Adipose tissue (tissue), 3 donors: ENCODE data around the gene SDK2. TPM values are rescaled to one million over a fixed set of nuclear protein-coding genes. Genes with fewer than 3 reads are reported as not detected.

Experiments used
- H3K27ac ChIP-seq: one replicate; pipeline ENCODE4 v1.5.1; 2013; ENCODE audit warnings: low read depth, low read length
- WGBS, 3 donors: extraction: QIAGEN DNeasy Blood & Tissue Kit; methylation state at CpG; one replicate each; pipeline ENCODE4 v1.1.7; 2013; 5-methylcytosine and 5-hydroxymethylcytosine counted together
- polyA plus RNA-seq, 3 donors: library from polyadenylated mRNA; stranded (reverse); fragments of 200-250 nt; gene quantifications; one replicate each; pipeline ENCODE4 v1.2.3, GENCODE V29; 2013
- donor health status: healthy with polysubstance abuse.
- donor health status: Bipolar disorder and iron deficiency.
- donor health status: healthy.

The SDK2 gene
- polyA plus RNA-seq, 3 donors: 0.08 to 0.22 (median 0.15) TPM

DNA sequence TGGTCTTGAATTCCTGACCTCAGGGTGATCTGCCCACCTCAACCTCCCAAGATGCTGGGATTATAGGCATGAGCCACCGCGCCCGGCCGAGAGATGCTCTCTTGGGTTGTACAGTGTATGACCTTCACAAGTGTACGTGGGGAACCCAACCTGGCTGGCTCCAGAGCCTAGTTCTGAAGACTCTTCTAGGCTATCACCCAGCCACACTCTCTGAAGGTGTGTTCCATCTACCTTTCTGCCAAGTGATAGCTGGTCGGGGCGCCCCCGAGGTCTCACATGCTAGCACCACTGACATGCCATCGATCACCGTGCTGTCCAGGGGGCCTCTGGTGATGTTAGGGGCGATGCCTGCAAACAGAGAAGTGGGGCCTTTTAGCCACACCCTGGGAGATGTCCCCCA, 210.7 kb downstream of the SDK2 start:
- 85 to 94% (median 90%) methylated on average over 11 of the region's 11 CpGs for WGBS, 3 donors
- no peak overlapping the region for H3K27ac ChIP-seq

DNA sequence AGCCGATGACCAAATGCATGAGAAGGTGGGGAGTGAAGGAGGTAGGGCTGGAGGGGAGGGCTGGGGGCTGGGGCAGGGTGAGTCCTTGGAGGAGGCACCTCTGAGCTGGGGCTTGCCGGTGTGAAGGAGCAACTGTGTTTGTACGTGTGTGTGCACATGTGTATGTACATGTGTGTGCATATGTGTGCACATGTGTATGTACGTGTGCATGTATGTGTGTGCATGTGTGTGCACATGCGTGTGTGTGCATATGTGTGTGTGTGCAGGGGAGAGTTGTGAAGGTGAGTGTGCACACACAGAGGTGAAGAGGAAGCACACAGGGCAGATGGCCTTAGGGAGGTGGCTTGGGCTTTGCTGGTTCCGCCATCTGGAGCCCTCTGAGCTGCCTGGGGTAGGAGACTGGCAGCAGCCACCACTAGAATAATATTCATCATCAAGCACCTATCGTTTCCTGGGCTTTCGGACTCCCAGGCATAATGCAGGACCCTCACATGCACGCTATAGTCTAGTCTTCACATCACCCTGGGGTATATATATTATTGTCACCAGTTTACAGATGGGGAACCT, 211.5 kb downstream of the SDK2 start:
- 76 to 93% (median 90%) methylated on average over 9 of the region's 9 CpGs for whole genome bisulfite sequencing, 3 donors
- H3K27ac ChIP-seq: no peak overlapping the region

DNA sequence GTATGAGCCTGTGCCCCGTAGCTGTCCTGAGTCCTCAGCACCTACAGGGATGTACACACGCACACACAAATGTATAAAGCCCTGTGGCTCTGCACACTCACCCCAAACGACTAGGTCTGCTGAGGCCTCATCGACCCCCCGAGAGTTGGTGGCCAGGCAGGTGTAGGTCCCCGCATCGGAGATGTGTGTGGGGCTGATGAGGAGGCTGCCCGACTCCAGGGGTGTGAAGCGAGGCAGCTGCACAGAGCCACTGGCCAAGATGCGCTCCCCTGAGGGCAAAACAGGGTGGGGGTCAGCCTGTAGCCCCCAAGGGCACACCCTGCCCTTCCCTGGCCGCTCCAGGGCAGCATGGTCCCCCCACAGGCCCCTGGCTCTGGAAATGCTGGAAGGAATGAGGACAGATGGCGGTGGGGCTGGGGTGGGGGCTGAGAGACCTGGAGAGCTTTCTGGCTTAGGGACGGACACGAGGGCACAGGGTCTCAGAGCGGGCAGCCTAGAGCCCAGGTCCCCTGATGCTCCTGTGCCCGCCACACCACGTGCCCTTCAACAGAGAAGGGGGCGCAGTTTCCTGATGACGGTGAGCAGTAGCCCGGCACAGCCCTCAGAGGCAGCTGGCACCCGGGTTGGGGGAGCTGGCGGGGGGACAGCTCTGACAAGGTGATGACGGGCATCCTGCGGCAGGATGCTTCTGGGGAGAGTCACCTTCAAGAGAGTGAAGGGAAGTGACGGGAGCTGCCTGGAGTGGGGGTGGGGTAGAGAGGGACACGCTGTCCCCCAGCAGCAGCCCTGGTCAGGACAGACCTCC, 212.6 kb downstream of the SDK2 start:
- 75 to 90% (median 85%) methylated on average over 24 to 26 of the region's 26 CpGs for WGBS, 3 donors

DNA sequence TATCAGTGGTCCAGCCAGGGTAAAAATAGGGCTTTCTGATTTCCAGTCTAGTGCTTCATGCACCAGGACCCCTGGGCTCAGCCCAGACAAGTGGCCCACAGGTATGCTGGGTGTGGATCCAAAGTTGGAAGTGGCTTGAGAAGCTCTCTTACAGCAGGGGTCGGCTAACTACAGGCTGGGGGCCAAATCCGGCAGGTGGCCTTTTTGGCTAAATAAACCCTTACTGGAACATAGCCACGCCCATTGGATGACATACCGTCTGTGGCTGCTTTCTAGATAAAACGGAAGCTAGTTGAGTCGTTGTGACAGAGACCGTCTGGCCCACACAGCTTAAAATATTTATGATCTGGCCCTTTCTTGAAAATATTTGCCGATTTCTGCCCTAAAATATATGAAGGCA, 213.4 kb downstream of the SDK2 start:
- H3K27ac ChIP-seq: no peak overlapping the region
- WGBS, 3 donors: 26 to 40% (median 29%) methylated on average over 8 of the region's 8 CpGs

More for the DNA sequence above, 212.6 kb downstream of the SDK2 start:
- no peak overlapping the region for H3K27ac ChIP-seq

DNA sequence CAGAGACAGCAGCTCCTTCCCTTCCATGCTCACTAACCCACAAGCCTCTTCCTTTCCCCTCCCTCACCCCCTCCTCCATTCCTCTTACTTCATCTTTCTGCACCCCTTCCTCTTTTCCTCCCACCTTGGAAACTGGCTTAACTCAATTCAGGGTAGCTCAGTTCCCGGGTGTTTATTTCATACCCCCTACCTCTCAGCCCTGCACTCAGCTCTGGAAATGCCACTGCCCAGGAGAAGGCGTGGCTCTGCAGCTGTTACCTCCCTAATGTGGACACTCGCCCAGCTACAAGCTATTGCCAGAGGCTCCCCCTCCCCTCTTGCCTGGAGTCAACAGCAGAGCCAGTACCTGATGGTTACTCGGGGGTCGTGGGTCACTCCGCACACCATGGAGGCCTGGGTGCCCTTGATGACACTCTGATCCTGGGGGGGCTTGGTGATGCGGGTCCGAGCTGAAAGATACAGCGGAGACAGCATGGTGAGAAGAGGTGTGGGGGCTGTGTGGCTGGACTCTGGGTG, 214.0 kb downstream of the SDK2 start:
- WGBS, 3 donors: 46 to 81% (median 71%) methylated on average over 9 of the region's 9 CpGs

DNA sequence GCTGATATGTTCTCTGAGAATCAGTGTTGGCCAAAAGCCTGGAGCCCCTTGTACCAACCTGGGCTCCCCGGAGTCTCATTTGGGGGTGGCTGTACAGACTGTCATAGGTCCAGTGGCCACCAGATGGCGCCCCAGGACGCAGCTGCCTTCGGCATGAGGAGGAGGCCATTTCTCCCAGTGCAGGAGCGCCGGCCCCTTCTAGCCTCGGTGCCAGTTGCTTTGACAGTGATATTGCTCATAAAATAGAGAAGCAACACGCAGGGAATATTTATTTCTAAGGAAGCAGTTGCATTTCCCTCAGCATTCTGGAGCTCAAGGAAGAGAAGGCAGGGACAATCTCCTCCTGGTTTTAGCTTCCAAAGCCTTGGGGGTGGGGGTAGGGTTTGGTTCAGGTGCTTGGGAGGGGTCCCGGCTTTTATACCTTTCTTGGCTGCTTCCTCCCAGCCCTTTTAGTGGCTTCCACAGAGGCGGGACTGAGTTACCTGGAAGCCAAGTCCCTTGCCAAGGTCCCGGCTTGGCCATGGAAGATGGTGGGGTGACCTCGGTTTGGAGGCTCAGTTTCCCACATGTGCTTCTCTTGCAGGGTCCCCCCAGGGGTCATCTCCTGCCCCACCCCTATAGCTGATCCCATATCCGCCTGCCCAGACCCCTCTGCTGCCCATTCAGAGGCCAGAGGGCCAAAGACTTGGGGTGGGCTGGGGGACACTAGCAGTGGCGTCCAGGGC, 214.6 kb downstream of the SDK2 start:
- no peak overlapping the region for H3K27ac ChIP-seq
- 26 to 32% (median 28%) methylated on average over 13 to 14 of the region's 14 CpGs for WGBS, 3 donors

More for the DNA sequence above, 214.0 kb downstream of the SDK2 start:
- no peak overlapping the region for H3K27ac ChIP-seq

DNA sequence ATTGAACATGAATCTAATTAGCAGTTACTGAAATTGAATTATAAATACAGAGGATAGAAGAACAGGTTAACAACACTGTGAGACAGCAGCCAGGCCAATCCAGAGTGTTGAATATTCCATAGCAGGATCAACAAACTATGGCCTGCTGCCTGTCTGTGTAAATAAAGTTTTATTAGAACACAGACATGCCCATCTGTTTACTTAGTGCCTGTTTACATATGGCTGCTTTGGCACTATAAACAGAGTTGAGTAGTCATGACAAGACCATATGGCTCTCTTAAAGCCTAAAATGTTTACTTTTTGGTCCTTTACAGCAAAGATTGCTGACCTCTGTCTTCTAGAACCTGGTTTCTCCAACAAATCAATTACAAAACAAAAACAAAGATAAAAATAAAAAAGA, 217.0 kb downstream of the SDK2 start:
- H3K27ac ChIP-seq: no peak overlapping the region

DNA sequence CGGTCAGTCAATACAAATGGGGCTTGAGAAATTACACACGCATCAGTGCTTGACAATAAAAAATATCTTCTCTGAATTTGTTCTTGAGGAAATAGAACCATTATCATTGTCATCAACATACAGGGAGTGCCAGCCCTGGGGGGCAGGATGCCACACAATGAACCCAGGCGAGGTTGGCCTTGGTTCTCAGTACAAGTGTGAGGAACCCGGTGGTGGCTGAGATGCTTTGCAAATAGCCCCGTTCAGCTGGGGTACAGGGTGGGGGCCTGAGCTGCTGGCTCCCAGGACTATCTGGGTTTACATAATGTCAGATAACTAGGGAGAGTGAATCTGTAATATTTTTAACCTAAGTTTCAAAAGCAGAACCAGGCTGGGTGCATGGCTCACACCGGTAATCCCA, 219.7 kb downstream of the SDK2 start:
- WGBS, 3 donors: 72 to 81% (median 72%) methylated on average over 6 of the region's 6 CpGs
- no peak overlapping the region for H3K27ac ChIP-seq

DNA sequence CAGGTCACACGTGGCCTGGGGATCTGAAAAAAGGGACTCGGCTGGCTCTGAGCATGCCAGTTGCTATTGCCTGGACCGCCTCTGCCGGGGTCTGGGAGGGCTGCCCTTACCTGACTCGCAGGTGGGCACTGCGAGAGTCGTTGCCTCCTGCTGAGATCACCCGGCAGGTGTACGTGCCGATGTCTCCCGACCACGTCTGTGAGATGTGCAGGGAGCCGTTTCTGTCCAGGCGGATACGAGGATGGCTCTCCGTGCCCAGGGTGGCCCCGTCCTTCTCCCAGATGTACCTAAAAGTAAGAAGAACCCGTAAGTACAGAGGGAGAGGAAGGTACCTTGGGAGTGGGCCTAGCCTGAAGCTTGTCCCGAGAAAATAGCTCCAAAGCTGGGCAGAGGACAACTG, 220.4 kb downstream of the SDK2 start:
- no peak overlapping the region for H3K27ac ChIP-seq
- WGBS, 3 donors: 86 to 96% (median 95%) methylated on average over 19 of the region's 19 CpGs

DNA sequence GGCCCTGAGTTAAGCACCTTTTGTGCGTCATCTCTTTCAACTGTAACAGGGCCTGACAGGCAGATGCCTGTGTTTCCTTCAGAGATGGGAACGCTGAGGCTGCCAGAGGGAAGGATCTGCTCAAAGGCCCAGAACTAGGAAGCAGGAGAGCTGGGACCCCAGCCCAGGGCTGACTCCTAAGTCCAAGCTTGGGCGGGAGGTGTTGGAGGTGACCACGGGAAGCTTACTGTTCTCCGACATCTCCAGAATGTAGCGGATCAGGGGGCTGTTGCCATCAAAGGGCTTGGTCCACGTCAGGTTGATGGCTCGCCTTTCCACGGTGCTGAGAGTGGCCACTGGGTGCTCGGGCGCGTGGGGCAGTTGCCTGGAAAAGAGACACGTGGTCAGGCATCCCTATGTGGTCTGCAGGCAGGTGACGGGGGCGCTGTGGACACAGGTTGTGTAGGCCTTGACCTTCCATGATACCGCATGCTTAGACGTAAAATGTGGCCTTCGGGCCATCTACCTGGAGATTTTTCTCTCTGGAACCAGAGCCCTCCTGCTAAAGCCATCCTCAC, 221.0 kb downstream of the SDK2 start:
- H3K27ac ChIP-seq: no peak overlapping the region
- 86 to 94% (median 92%) methylated on average over 18 of the region's 18 CpGs for WGBS, 3 donors

DNA sequence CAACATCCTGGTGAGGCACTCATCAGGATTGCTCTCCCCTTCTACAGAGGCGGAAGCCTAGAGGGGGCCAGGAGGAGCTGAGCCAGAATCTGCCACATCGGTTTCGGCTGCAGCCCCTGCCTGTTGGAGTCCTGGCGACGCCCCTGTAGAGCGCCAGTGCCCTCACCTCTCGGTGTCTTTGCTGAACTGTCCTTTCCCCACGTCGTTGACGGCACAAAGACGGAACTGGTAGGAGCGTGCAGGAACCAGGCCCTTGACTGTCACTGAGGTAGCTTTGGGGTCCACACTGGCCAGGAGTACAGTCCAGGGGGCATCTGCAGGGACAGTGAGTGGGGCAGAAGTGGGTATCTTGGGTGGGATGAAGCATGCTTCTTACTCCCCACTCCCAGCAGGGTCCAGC, 222.1 kb downstream of the SDK2 start:
- 89 to 97% (median 95%) methylated on average over 12 of the region's 12 CpGs for WGBS, 3 donors
- H3K27ac ChIP-seq: no peak overlapping the region

DNA sequence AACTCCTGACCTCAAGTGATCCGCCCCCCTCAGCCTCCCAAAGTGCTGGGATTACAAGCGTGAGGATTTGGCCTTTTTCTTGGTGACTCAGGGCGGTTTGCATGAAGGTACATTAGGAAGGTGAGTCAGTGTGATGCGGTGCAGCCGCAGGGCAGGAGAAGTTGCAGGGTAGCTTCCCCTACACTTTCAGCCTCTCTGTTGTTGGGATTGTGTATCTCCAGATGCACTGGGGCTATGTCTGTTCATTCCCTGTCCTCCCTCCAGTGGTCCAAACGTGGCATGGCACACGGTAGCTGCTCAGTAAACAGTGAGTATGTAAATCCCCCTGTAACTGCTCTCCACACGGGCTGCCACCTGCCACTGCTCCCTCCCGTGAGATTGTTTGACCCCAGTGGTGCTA, 223.3 kb downstream of the SDK2 start:
- 71 to 84% (median 80%) methylated on average over 9 of the region's 9 CpGs for WGBS, 3 donors
- H3K27ac ChIP-seq: no peak overlapping the region

DNA sequence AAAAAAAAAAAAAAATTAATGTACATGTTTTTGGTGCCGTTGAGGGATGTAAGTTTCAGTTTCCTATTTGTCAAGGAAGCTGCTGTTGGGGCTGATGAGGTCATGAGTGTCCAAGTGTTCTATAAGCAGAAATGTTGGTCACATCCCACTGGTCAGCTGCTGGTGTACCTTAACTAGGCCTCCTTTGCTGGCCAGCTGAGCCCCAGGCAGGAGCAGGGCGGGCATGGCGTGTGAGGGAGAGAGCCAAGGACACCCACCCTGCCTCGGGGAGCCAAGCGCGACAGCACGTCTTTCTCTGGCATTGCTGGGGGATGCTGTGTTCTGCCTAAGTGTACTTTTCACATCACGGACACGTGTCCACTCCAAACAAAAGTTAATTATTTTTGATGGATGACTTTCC, 224.4 kb downstream of the SDK2 start:
- 24 to 75% (median 74%) methylated on average over 9 of the region's 9 CpGs for WGBS, 3 donors
- H3K27ac ChIP-seq: no peak overlapping the region

DNA sequence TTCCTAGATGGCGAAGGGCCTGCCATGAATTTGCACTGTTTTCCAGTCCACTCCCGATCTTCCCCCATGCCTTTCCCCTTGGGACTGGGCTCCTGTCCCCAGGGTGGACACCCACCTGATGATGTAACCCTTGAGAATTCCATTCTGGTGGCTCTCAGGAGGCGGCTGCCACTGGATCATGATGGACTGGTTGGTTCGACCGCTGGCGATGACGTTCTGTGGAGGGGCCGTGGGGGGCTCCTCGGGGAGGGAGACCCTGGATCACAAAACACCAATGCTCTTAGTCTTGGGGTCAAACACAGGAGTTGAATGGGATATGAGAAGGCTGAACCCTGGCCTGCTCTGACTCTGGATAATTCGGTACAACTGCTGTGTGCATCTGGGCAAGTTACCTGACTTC, 225.2 kb downstream of the SDK2 start:
- 82 to 93% (median 86%) methylated on average over 10 of the region's 10 CpGs for WGBS, 3 donors
- H3K27ac ChIP-seq: no peak overlapping the region

DNA sequence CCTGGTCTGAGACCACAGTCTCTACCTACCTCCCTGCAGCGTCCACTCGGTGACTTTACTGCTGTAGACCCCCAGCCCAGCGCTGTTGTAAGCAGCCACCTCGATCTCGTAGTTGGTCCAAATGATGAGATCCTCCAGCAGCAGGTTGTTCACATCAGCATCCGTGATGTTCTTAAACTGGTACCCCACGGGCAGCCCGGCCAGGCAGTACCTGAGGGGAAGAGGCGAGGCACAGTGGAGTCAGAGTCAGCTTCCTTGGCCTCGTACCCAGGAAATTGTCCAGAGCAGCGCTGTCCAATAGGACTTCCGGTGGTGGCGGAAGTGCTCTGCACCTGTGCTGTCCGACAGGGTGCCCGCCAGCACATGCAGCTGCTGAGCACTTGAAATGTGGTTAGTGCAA, 228.5 kb downstream of the SDK2 start:
- H3K27ac ChIP-seq: no peak overlapping the region
- WGBS, 3 donors: 84 to 90% (median 87%) methylated on average over 15 of the region's 15 CpGs

DNA sequence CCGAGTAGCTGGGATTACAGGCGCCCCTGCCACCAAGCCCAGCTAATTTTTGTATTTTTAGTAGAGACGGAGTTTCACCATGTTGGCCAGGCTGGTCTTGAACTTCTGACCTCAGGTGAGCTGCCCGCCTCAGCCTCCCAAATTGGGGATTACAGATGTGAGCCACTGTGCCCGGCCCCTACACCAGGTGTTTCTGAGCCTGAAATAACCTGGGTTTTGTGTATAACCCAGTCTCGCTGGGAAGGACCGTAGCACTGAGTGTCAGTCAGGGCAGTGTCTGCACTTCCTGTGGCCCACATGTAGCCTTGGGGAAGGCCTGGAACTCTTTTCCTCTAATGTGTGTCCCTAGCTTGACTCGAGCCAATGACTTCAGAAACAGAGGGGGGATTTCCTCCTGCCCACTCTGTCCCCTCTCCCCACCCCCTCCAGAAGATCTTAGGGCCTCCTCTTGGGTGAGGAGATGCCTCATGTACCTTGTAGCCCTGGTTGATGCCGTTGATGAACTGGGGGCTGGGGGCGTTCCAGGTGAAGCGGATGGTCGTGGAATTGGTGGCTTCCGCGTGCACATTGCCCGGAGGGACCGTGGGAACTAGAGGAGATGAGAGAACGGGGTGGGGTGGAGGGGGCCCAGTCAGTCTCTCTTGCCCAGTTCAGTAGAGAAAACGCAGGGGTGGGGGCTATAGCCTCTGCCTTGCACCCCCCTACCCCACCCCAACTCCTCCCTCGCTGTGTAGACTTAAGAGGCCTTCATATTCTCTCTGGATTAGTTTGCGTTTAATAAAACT, 229.9 kb downstream of the SDK2 start:
- no peak overlapping the region for H3K27ac ChIP-seq
- 87 to 92% (median 91%) methylated on average over 20 of the region's 20 CpGs for WGBS, 3 donors

DNA sequence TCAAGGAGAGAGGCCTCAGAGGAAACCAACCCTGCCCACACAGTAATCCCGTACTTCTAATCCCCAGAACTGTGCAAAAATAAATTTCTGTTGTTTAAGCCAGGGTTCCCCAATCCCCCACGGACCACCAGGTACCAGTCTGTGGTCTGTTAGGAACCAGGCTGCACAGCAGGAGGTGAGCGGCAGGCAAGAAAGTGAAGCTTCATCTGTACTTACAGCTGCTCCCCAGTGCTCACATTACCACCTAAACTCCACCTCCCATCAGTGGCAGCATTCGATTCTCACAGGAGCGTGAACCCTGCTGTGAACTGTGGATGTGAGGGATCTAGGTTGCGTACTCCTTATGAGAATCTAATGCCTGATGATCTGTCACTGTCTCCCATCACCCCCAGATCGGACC, 231.3 kb downstream of the SDK2 start:
- 73 to 79% (median 76%) methylated on average over 7 of the region's 7 CpGs for WGBS, 3 donors
- H3K27ac ChIP-seq: no peak overlapping the region

DNA sequence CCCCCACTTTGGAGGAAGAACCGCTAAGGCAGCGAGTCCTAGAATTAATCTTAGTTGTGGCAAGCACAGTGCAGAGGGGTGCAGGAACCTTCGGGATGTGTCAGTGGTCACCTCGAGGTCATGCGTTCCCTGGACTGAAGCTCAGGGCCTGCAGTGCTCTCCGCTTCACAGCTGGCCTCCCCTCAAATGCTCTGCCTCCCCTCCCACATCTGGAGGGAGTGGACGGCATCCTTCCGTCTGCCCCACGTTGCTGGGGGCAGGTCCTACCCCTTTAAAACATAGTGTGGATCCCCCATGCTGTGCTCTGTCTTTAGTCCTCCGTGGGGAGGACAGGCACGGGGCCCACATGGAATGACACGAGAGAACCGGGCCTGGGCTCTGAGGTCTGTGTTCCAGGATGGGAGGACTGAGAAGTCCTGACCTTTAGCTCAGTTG, 232.9 kb downstream of the SDK2 start:
- no peak overlapping the region for H3K27ac ChIP-seq
- 39 to 71% (median 52%) methylated on average over 13 of the region's 13 CpGs for WGBS, 3 donors
